Measurements from ENCODE around the gene CCNE1. TPM values are rescaled to one million over a fixed set of nuclear protein-coding genes. Genes with fewer than 3 reads are reported as not detected.
"Not testable (repeated sequence)": the region's sequence is repeated elsewhere in the genome, so short reads cannot be mapped to it uniquely, and the experiment has no call there.

Gene CCNE1
- polyA plus RNA-seq, 4 donors = 8.3 to 10.0 (median 9.4) TPM

DNA sequence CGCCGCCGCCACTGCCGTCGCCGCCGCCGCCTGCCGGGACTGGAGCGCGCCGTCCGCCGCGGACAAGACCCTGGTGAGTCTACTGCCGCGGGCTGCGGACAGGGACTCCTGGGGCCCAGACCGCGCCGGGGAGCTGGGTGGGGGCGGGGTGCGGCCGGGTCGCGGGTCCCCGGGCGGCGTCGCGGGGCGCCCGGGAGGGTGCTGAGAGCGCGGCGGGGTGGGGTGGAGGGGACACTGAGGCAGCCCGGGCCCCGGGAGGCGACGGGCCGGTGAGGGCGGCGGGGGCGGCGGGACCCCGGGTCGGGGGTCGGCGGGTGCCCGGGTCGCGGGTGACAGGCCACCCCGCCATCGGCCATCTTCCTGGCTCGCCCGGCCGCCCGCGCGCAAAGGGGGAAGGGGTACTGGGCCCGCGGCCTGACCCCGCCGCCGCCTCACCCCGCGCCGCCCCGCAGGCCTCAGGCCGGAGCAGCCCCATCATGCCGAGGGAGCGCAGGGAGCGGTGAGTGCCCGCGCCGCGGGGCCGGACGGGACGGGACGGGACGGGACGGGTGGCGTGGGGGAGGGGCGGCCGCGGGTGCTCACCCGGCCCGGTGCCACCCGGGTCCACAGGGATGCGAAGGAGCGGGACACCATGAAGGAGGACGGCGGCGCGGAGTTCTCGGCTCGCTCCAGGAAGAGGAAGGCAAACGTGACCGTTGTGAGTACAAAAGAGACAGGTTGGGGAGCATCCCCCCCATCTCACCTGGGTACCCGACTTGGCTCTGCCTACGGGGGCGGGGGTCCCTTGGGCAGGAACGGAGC is 489 bp downstream of the CCNE1 start:
- no peak for DNase-seq (ENCODE audit: low read depth in 4 of 4, low spot score in 3 of 4)

- DNase-seq (ENCODE audit: low read depth in 4 of 4, low spot score in 3 of 4) = no peak
Observed at GRCh38 chr19:29812881-29813275, 1.1 kb downstream of the CCNE1 start.

DNA sequence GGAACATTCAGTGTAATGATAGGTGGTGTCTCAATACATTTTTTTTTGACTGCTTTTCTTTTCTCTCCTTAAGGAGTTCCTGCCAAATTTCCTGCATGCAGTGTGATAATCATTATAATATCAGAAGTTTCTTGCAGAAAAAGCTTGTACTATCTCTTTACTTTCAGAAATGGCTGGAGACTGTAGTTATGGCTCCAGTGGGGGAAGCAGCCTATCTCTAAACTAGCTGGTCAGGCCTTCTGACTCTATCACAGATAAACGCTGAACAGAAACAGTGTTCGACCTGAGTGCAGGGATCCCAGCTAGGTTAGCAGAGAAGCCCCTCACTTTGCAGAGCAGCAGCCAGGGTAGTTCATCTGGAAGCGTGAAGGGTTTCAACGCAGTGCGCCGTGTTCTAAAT is 1.9 kb downstream of the CCNE1 start:
- no peak for DNase-seq (ENCODE audit: low read depth in 4 of 4, low spot score in 3 of 4)

- no peak for DNase-seq (ENCODE audit: low read depth in 4 of 4, low spot score in 3 of 4)
Observed at GRCh38 chr19:29815231-29815630, 3.4 kb downstream of the CCNE1 start.

- DNase-seq (ENCODE audit: low read depth in 4 of 4, low spot score in 3 of 4) = no peak
Observed at GRCh38 chr19:29817316-29817715, 5.5 kb downstream of the CCNE1 start.

GRCh38 chr19:29819300-29819699 is 7.5 kb downstream of the CCNE1 start:
- no peak for DNase-seq (ENCODE audit: low read depth in 4 of 4, low spot score in 3 of 4)

GRCh38 chr19:29819986-29820385 is 8.2 kb downstream of the CCNE1 start:
- no peak for DNase-seq (ENCODE audit: low read depth in 4 of 4, low spot score in 3 of 4)

DNA sequence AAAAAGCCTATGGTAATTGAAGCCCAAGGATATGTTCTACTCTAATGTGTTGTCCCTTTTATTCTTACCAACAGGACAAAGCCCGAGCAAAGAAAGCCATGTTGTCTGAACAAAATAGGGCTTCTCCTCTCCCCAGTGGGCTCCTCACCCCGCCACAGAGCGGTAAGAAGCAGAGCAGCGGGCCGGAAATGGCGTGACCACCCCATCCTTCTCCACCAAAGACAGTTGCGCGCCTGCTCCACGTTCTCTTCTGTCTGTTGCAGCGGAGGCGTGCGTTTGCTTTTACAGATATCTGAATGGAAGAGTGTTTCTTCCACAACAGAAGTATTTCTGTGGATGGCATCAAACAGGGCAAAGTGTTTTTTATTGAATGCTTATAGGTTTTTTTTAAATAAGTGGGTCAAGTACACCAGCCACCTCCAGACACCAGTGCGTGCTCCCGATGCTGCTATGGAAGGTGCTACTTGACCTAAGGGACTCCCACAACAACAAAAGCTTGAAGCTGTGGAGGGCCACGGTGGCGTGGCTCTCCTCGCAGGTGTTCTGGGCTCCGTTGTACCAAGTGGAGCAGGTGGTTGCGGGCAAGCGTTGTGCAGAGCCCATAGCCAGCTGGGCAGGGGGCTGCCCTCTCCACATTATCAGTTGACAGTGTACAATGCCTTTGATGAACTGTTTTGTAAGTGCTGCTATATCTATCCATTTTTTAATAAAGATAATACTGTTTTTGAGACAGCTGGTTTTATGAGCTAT is 12.0 kb downstream of the CCNE1 start:
- no peak for DNase-seq (ENCODE audit: low read depth in 4 of 4, low spot score in 3 of 4)

- DNase-seq (ENCODE audit: low read depth in 4 of 4, low spot score in 3 of 4) = not testable (repeated sequence)
Observed at GRCh38 chr19:29825263-29825662, 13.5 kb downstream of the CCNE1 start.

GRCh38 chr19:29831041-29831548 is 19.3 kb downstream of the CCNE1 start:
- DNase-seq (ENCODE audit: low read depth in 4 of 4, low spot score in 3 of 4) = no peak

DNA sequence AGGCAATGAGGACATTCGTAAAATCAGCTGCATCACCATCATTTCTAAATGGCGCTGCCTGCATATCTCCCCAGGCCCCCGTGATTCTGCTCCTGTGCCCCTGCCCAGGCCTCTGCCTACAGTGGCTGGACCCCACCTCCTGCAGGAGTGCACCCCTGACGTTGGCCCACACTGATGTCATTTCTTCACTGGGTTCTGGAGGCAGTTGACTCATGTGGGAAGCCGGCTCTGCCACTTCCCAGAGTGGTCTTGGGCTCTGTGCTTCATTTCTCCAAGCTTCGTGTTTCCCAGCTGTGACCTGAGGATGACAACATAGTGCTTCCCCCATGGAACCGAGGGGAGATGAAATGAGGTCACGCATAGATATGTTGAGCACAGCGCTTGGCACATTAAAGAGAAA is 19.9 kb downstream of the CCNE1 start:
- no peak for DNase-seq (ENCODE audit: low read depth in 4 of 4, low spot score in 3 of 4)

DNA sequence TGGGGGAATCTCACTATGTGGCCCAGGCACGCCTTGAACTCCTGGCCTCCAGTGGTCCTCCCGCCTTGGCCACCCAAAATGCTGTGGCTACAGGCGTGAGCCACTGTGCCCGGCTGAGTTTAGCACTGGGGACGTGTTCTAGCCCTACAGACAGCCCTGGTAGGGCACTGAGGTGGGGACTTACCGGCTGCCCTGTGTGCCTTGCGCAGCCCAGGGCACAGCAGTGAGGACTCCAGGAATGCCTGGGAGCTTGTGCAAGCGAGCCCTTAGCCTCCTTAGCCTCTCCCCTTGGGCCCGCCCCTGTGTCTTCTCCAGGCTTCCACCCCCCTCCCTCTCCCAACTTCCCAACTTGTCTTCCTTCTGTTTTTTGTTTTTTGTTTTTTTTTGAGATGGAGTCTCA is 21.0 kb downstream of the CCNE1 start:
- no peak for DNase-seq (ENCODE audit: low read depth in 4 of 4, low spot score in 3 of 4)

- DNase-seq (ENCODE audit: low read depth in 4 of 4, low spot score in 3 of 4) = no peak
Observed at GRCh38 chr19:29833614-29834261, 21.9 kb downstream of the CCNE1 start.

DNA sequence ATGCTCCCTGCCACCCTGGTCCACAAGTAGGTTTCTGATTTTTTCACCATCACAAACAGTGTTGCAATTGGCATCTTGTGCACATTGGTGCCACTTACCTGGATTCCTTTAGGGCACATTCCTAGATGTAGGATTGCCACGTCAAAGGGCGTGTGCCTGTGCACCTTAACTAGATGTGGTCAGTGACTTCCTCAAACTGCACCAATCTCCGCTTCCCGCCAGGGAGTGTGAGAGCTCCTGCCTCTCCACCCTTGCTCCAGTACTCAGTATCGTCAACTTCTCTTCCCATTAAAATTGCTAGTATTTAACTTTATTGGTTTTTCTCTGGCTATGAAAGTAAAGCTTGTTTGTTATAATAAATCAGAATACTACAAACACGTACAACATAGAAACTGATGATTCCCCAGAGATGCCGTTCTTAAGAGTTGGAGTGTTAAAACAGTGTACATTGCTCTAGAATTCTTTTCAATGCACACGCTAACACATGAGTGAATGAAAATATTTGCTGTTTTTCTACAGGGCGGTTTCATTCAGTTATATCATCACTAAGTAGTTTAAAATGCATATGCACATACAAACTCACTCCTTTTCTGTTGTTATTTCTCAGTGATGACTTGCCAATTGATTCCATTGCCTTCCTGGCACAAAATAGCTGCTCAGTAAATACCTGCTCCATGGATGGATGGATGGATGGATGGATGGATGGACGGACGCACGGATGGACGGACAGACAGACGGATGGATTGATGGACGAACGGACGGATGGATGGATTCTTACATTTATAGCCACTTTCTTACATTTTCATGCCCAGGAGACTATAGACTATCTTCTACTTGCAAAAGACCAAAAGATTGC is 23.4 kb downstream of the CCNE1 start:
- no peak for DNase-seq (ENCODE audit: low read depth in 4 of 4, low spot score in 3 of 4)

DNA sequence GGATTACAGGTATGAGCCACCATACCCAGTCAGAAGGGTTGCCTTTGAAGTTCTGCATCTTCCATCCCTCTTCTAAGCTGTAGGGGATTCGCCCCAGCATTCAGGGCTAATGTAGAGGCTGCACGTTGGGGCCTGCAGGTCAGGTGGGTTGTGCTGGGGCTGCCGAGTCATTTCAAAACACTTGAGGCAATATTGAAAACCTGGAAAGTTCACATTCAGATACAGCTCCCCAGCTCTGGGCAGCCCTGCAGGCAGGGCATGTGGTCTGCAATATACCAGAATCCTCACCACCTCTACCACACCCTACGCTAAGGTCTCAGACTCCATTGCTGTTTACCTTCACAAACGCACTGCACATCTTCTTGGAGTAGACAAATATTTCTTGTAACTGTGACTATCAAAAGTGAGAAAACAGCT is 24.6 kb downstream of the CCNE1 start:
- DNase-seq (ENCODE audit: low read depth in 4 of 4, low spot score in 3 of 4) = no peak

- DNase-seq (ENCODE audit: low read depth in 4 of 4, low spot score in 3 of 4) = no peak
Observed at GRCh38 chr19:29837448-29837981, 25.7 kb downstream of the CCNE1 start.

GRCh38 chr19:29837996-29838395 is 26.2 kb downstream of the CCNE1 start:
- no peak for DNase-seq (ENCODE audit: low read depth in 4 of 4, low spot score in 3 of 4)

DNA sequence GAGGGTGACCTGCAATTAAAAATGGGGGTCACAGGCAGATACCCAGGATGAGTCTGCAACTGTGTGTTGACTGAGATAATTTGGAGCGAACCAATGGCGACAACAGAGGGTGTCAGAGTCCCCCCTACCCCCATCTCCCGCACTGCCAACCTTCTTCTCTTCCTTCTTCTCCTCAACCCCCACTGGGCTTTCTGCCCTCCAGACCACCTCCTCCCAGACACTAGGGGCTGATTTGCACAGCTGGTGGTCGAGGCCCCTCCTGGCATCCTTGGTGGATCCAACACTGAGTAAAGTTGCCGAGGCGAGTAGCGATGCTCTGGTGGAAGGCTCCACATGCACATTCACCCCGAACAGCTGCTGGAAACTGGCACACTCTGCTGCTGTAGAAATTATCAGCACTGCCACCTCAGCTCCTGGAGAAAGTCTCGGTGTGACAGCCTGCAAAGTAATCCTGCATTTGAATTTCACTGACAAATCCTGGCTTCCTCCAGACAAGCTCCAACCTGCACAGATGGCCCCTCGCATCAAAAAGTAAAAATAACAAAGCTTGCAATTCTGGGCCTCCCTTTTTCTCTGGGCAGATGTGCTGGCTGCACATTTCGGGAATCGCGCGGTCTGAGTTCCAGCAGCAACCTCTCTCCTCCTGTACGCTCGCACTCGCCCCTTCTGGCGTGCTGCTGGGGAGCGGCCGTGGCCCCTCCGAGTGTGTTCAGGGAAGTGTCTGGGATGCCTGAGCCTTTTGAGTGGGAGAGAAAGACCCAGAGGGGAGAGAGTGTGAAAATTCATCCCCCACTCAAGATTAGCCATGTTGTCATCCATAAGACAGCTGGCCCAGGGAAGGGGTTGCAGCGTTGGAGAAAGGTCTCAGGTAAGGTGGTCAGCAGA is 28.5 kb downstream of the CCNE1 start:
- no peak for DNase-seq (ENCODE audit: low read depth in 4 of 4, low spot score in 3 of 4)

DNA sequence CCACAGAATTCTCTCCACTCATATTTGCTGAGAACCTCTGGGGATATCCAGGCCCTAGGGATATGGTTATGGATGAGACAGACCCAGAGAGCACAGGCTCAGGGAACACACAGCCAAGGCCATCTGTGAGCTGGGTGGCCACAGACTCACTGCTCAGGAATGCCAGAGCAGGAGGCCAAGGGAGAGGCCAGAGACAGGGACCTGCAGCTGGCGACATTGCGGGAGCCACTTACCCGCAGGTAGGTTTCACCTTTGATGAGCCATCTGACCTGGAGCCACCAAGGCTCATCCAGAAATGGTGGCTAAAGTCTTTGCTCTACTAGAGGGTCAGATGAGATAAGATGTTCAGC is 29.4 kb downstream of the CCNE1 start:
- no peak for DNase-seq (ENCODE audit: low read depth in 4 of 4, low spot score in 3 of 4)
